GM12878 (cell line): ENCODE results near the gene ATP13A1. TPM values are rescaled to one million over a fixed set of nuclear protein-coding genes. Genes with fewer than 3 reads are reported as not detected.

Experiments used
- ATF3 ChIP-seq: IDR thresholded peaks from 2 replicates; pipeline ENCODE4 v1.6.1; 2011; ENCODE audit warnings: low read depth, mild to moderate bottlenecking, low read length, moderate library complexity, borderline replicate concordance; ENCODE audit errors: extremely low read depth
- ATF7 ChIP-seq: fragments of 450-650 bp; IDR thresholded peaks from 2 replicates; pipeline ENCODE4 v1.6.1; 2016; ENCODE audit warnings: low read depth, mild to moderate bottlenecking
- BCL3 ChIP-seq: IDR thresholded peaks from 2 replicates; pipeline ENCODE4 v1.6.1; 2011; ENCODE audit warnings: borderline replicate concordance, low read depth, mild to moderate bottlenecking, moderate library complexity, low read length; ENCODE audit not compliant: insufficient read depth, poor library complexity, severe bottlenecking
- CBFB ChIP-seq: IDR thresholded peaks from 2 replicates; pipeline ENCODE4 v1.6.1; 2016; ENCODE audit warnings: antibody characterized with exemption, low read depth
- CTCF ChIP-seq, 3 experiments: IDR thresholded peaks in 2 of 3; conservative IDR thresholded peaks in 1 of 3; 2 replicates each; pipeline ENCODE4 v1.5.1; 2011; ENCODE audit warnings: low read depth in 3 of 3, low read length in 3 of 3, mild to moderate bottlenecking in 3 of 3, control low read depth in 2 of 3, moderate library complexity in 2 of 3, inconsistent platforms in 1 of 3, mixed read lengths in 1 of 3; ENCODE audit not compliant: control insufficient read depth in 2 of 3, insufficient read depth in 1 of 3; ENCODE audit errors: extremely low read depth in 1 of 3
- EP300 ChIP-seq, 2 experiments: fragments of 150-350 bp in 1 of 2; IDR thresholded peaks; 2 replicates each; pipeline ENCODE4 v1.6.1; 2011 to 2012; ENCODE audit warnings: low read depth in 2 of 2, low read length in 2 of 2, borderline replicate concordance in 1 of 2, improper control_type of control experiment in 1 of 2, inconsistent platforms in 1 of 2; ENCODE audit not compliant: control insufficient read depth in 1 of 2
- ESRRA ChIP-seq: IDR thresholded peaks from 2 replicates; pipeline ENCODE4 v1.6.1; 2012; ENCODE audit warnings: mild to moderate bottlenecking, low read length, improper control_type of control experiment
- GATAD2B ChIP-seq: fragments of 450-650 bp; conservative IDR thresholded peaks from 2 replicates; pipeline ENCODE4 v1.6.1; 2017; ENCODE audit warnings: low read depth, mild to moderate bottlenecking, moderate library complexity
- HDAC2 ChIP-seq: fragments of 200-600 bp; sonication (generic); IDR thresholded peaks from 2 replicates; pipeline ENCODE4 v1.6.1; 2017
- IKZF1 ChIP-seq: fragments of 450-650 bp; conservative IDR thresholded peaks from 2 replicates; pipeline ENCODE4 v1.6.1; 2017; ENCODE audit warnings: antibody characterized with exemption, mild to moderate bottlenecking
- MAX ChIP-seq: IDR thresholded peaks from 2 replicates; pipeline ENCODE4 v1.6.1; 2012; ENCODE audit warnings: low read depth, low read length, improper control_type of control experiment
- MEF2A ChIP-seq: IDR thresholded peaks from 2 replicates; pipeline ENCODE4 v1.6.1; 2011; ENCODE audit warnings: low read depth, mild to moderate bottlenecking, low read length, moderate library complexity; ENCODE audit not compliant: insufficient read depth
- MYB ChIP-seq: fragments of 150-350 bp; IDR thresholded peaks from 2 replicates; pipeline ENCODE4 v1.6.1; 2014; ENCODE audit warnings: mild to moderate bottlenecking, low read depth, low read length, borderline replicate concordance
- NFIC ChIP-seq: IDR thresholded peaks from 2 replicates; pipeline ENCODE4 v1.6.1; 2012; ENCODE audit warnings: low read depth, mild to moderate bottlenecking, inconsistent platforms, low read length, moderate library complexity
- NFXL1 ChIP-seq: fragments of 450-650 bp; IDR thresholded peaks from 2 replicates; pipeline ENCODE4 v1.6.1; 2017; ENCODE audit warnings: antibody characterized with exemption, mild to moderate bottlenecking, borderline replicate concordance
- POLR2A ChIP-seq: IDR thresholded peaks from 2 replicates; pipeline ENCODE4 v1.6.1; 2011; ENCODE audit warnings: low read depth, mild to moderate bottlenecking, low read length
- RELB ChIP-seq: fragments of 450-650 bp; IDR thresholded peaks from 2 replicates; pipeline ENCODE4 v1.6.1; 2017; ENCODE audit warnings: low read depth, mild to moderate bottlenecking, moderate library complexity
- STAT3 ChIP-seq: IDR thresholded peaks from 2 replicates; pipeline ENCODE4 v1.6.1; 2011; ENCODE audit warnings: low read depth, low read length, improper control_type of control experiment
- TAF1 ChIP-seq: IDR thresholded peaks from 2 replicates; pipeline ENCODE4 v1.6.1; 2011; ENCODE audit warnings: mild to moderate bottlenecking, low read depth, low read length, borderline replicate concordance
- TARDBP ChIP-seq: IDR thresholded peaks from 2 replicates; pipeline ENCODE4 v1.6.1; 2016; ENCODE audit warnings: borderline replicate concordance
- TCF7 ChIP-seq: IDR thresholded peaks from 2 replicates; pipeline ENCODE4 v1.6.1; 2014; ENCODE audit warnings: antibody characterized with exemption, borderline replicate concordance
- YBX1 ChIP-seq: fragments of 450-650 bp; IDR thresholded peaks from 2 replicates; pipeline ENCODE4 v1.6.1; 2016; ENCODE audit warnings: antibody characterized with exemption
- ZBTB33 ChIP-seq: fragments of 450-650 bp; IDR thresholded peaks from 2 replicates; pipeline ENCODE4 v1.6.1; 2017; ENCODE audit warnings: mild to moderate bottlenecking
- ZNF384 ChIP-seq: IDR thresholded peaks from 2 replicates; pipeline ENCODE4 v1.6.1; 2012; ENCODE audit warnings: low read depth, mild to moderate bottlenecking, low read length, improper control_type of control experiment, borderline replicate concordance
- polyA plus RNA-seq, 11 experiments: library from polyadenylated mRNA; depleted of rRNA in 4 of 11; unstranded in 6 of 11; stranded (reverse) in 5 of 11; fragments of >200 nt; fragmentation: Nextera tagmentation in 4 of 11; fragmentation: Illumina TruSeq in 1 of 11; extraction: Ambion mirVana in 4 of 11; extraction: Trizol in 1 of 11; gene quantifications; 1 replicate in 1 of 11; 2 replicates in 10 of 11; pipeline versions ENCODE4 v1.2.1 to v1.2.3, GENCODE V29; 2011 to 2016; ENCODE audit warnings: inconsistent platforms in 2 of 11, missing spikeins in 2 of 11, low read depth in 1 of 11
- total RNA-seq, 4 experiments: library from RNA; depleted of rRNA in 3 of 4; stranded (reverse); fragments of >200 nt in 3 of 4; fragmentation: Illumina TruSeq in 1 of 4; extraction: Trizol in 1 of 4; gene quantifications; 2 replicates each; pipeline versions ENCODE4 v1.2.1 to v1.2.3, GENCODE V29; 2013 to 2021

ATP13A1 gene
- total and polyA plus RNA-seq, 10 of the 15 experiments (the other 5 are each of a cell fraction or from before 2014, with no cell fraction given): 0.37 to 91.0 (median 29.8) TPM

- no peak for TF ChIP-seq TAF1
- TF ChIP-seq ESRRA: peak; percentile 98
- no peak for TF ChIP-seq HDAC2
- TF ChIP-seq GATAD2B: peak; percentile 67
- peak; percentile 92; the same call in 1 of the 2 replicates for TF ChIP-seq CBFB
- peak; percentile 83 to 87; a peak in 3 of 4 replicates for TF ChIP-seq EP300 (IDR thresholded peaks at IDR 0.05; ENCODE audit: borderline replicate concordance in 1 of 2, control insufficient read depth in 1 of 2, low read depth in 2 of 2, low read length in 2 of 2)
- TF ChIP-seq NFXL1: no peak
- no peak for TF ChIP-seq ATF3
- TF ChIP-seq CTCF (IDR thresholded peaks at IDR 0.05 in 2 of 3, conservative IDR thresholded peaks at IDR 0.05 in 1 of 3; ENCODE audit: control insufficient read depth in 2 of 3, extremely low read depth in 1 of 3, insufficient read depth in 1 of 3, low read depth in 3 of 3, low read length in 3 of 3): no peak
- TF ChIP-seq MAX: peak; percentile 53; the same call in 1 of the 2 replicates
- 0 out of 2 replicates have a peak, but pooled peaks have one; percentile 36 for TF ChIP-seq STAT3
- TF ChIP-seq TARDBP: no peak; the same call in 1 of the 2 replicates
- peak; percentile 94 for TF ChIP-seq NFIC
- TF ChIP-seq TCF7: peak; percentile 90
- TF ChIP-seq ZBTB33: no peak
- TF ChIP-seq MEF2A: peak; percentile 74
- peak; percentile 91 for TF ChIP-seq ATF7
- TF ChIP-seq ZNF384: peak; percentile 62
- no peak for TF ChIP-seq YBX1
- TF ChIP-seq POLR2A: peak; percentile 71
- peak; percentile 92 for TF ChIP-seq RELB
- TF ChIP-seq IKZF1: peak; percentile 86
- 0 out of 2 replicates have a peak, but pooled peaks have one; percentile 50 for TF ChIP-seq MYB
- TF ChIP-seq BCL3: peak; percentile 77
Measured at GRCh38 chr19:19597809-19598306, 65.6 kb downstream of the ATP13A1 start (continued).
